Esophagus muscularis mucosa (tissue), 4 donors: ENCODE results near the gene ZNF280B. TPM values are rescaled to one million over a fixed set of nuclear protein-coding genes. Genes with fewer than 3 reads are reported as not detected.

ENCODE experiments used
- DNase-seq: peaks from one replicate; pipeline ENCODE4 v3.0.0-alpha.2; 2017; ENCODE audit errors: extremely low spot score
- H3K27ac ChIP-seq, 4 donors: fragments of 200-600 bp; sonication (generic); replicated peaks in 1 of 4; 1 replicate in 3 of 4; 2 replicates in 1 of 4; pipeline ENCODE4 v1.5.1; 2016 to 2019; ENCODE audit warnings: mild to moderate bottlenecking in 1 of 4
- H3K27me3 ChIP-seq, 4 donors: fragments of 200-600 bp; sonication (generic); one replicate each; pipeline versions ENCODE4 v1.5.1 to v1.6.0; 2016 to 2019
- H3K36me3 ChIP-seq, 4 donors: fragments of 200-600 bp; sonication (generic); one replicate each; pipeline ENCODE4 v1.5.1; 2016 to 2019
- H3K4me1 ChIP-seq, 4 donors: fragments of 200-600 bp; sonication (generic); one replicate each; pipeline ENCODE4 v1.5.1; 2016 to 2019
- H3K4me3 ChIP-seq, 4 donors: fragments of 200-600 bp; sonication (generic); 1 replicate in 2 of 4; 2 replicates in 2 of 4; pipeline ENCODE4 v1.5.1; 2016 to 2019; ENCODE audit warnings: mild to moderate bottlenecking in 4 of 4, moderate library complexity in 1 of 4
- H3K9me3 ChIP-seq, 4 donors: fragments of 200-600 bp; sonication (generic); 1 replicate in 3 of 4; 2 replicates in 1 of 4; pipeline ENCODE4 v1.5.1; 2016 to 2019
- EP300 ChIP-seq: sonication (generic); formaldehyde crosslinking; IDR thresholded peaks from one replicate; pipeline ENCODE4 v1.6.1; 2017; ENCODE audit warnings: antibody characterized with exemption
- POLR2A ChIP-seq: fragments of 450-650 bp; IDR thresholded peaks from one replicate; pipeline ENCODE4 v1.6.1; 2017; ENCODE audit warnings: antibody characterized with exemption, moderate library complexity, mild to moderate bottlenecking, low read depth
- POLR2AphosphoS5 ChIP-seq, 2 donors: sonication (generic); formaldehyde crosslinking; IDR thresholded peaks; one replicate each; pipeline ENCODE4 v1.6.1; 2017; ENCODE audit warnings: antibody characterized with exemption in 2 of 2
- WGBS: methylation state at CpG from one replicate; pipeline ENCODE4 v1.1.5; 2018; 5-methylcytosine and 5-hydroxymethylcytosine counted together
- intact Hi-C: fragments of 100-400 bp; cut with DNase I; formaldehyde crosslinking; loops from one replicate; pipeline ENCODE4 v1.15.1; 2023
- total RNA-seq, 4 donors: library from RNA; depleted of rRNA; stranded (reverse); fragments of >200 nt; gene quantifications; one replicate each; pipeline versions ENCODE4 v1.1.0 to v1.2.1, GENCODE V29; 2016
- TF ChIP-seq, protein P1 (sequence below), 3 experiments: fragments of 200-600 bp in 2 of 3; fragments of 450-650 bp in 1 of 3; sonication (generic) in 2 of 3; IDR thresholded peaks; one replicate each; pipeline ENCODE4 v1.5.1; 2017 to 2019; ENCODE audit warnings: antibody characterized with exemption in 3 of 3, mild to moderate bottlenecking in 2 of 3, moderate library complexity in 1 of 3

ZNF280B gene
- total RNA-seq, 4 donors from 2014 or later, result 0.33 to 0.71 (median 0.55) TPM

- intact Hi-C loops, result no loop called here
- H3K36me3 ChIP-seq, result peaks cover 0 to 3% (median 0%) of the 10 kb centered on the region in 4 donors
- no peaks in the 10 kb centered on the region for H3K9me3 ChIP-seq
- no peak overlapping the region for H3K4me3 ChIP-seq
- H3K27me3 ChIP-seq, result no peaks in the 10 kb centered on the region
- TF ChIP-seq POLR2AphosphoS5 (IDR thresholded peaks at IDR 0.05), result no peak
- no peak for TF ChIP-seq POLR2A
- no peak for TF ChIP-seq EP300
- DNase-seq, result no peak
- WGBS, result 95% methylated on average over 5 of the region's 5 CpGs
- H3K27ac ChIP-seq, result no peak overlapping the region
- H3K4me1 ChIP-seq, result no peaks in the 10 kb centered on the region
Measured at GRCh38 chr22:22488736-22489135, 19.8 kb downstream of the ZNF280B start.

- Histone ChIP-seq H3K27ac (no peak overlapping the region), H3K4me3 (no peak overlapping the region), H3K36me3 (no peaks in the 10 kb centered on the region), H3K9me3 (no peaks in the 10 kb centered on the region), H3K27me3 (no peaks in the 10 kb centered on the region), H3K4me1 (no peaks in the 10 kb centered on the region)
- TF ChIP-seq POLR2AphosphoS5 (IDR thresholded peaks at IDR 0.05) (no peak), EP300 (no peak), POLR2A (no peak)
- TF ChIP-seq, protein P1, sequence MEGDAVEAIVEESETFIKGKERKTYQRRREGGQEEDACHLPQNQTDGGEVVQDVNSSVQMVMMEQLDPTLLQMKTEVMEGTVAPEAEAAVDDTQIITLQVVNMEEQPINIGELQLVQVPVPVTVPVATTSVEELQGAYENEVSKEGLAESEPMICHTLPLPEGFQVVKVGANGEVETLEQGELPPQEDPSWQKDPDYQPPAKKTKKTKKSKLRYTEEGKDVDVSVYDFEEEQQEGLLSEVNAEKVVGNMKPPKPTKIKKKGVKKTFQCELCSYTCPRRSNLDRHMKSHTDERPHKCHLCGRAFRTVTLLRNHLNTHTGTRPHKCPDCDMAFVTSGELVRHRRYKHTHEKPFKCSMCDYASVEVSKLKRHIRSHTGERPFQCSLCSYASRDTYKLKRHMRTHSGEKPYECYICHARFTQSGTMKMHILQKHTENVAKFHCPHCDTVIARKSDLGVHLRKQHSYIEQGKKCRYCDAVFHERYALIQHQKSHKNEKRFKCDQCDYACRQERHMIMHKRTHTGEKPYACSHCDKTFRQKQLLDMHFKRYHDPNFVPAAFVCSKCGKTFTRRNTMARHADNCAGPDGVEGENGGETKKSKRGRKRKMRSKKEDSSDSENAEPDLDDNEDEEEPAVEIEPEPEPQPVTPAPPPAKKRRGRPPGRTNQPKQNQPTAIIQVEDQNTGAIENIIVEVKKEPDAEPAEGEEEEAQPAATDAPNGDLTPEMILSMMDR (IDR thresholded peaks at IDR 0.05), result no peak
- WGBS, result 85% methylated on average over 12 of the region's 12 CpGs
- no peak for DNase-seq
- intact Hi-C loops, result no loop called here
Measured at GRCh38 chr22:22487869-22488597, 20.5 kb downstream of the ZNF280B start.

DNA sequence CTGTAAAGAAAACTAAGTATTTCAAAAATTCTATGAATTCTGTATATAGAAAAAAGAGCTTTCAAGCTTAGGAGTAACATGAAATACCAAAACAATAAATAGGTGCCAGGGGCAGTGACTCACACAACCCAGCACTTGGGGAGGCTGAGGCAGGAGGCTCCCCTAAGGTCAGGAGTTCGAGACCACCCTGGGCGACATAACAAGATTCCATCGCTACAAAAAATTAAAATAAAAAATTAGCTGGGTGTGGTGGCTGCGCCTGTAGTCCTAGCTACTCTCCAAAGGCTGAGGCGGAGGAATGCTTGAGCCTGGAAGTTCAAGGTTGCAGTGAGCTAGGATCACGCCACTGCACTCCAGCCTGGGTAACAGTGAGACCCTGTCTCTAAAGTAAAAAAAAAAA is 21.5 kb downstream of the ZNF280B start:
- WGBS, result 98% methylated on average over 6 of the region's 6 CpGs
- no peaks in the 10 kb centered on the region for H3K9me3 ChIP-seq
- TF ChIP-seq POLR2AphosphoS5 (IDR thresholded peaks at IDR 0.05) (no peak), POLR2A (no peak), EP300 (no peak)
- TF ChIP-seq, protein P1 (IDR thresholded peaks at IDR 0.05), result no peak
- no peak overlapping the region for H3K27ac ChIP-seq
- intact Hi-C loops, result no loop called here
- no peaks in the 10 kb centered on the region for H3K27me3 ChIP-seq
- no peak for DNase-seq
- no peaks in the 10 kb centered on the region for H3K4me1 ChIP-seq
- H3K36me3 ChIP-seq, result no peaks in the 10 kb centered on the region
- no peak overlapping the region for H3K4me3 ChIP-seq

- TF ChIP-seq POLR2A (no peak), POLR2AphosphoS5 (IDR thresholded peaks at IDR 0.05) (no peak), EP300 (no peak)
- TF ChIP-seq, protein P1 (IDR thresholded peaks at IDR 0.05), result no peak
- no peak for DNase-seq
- Histone ChIP-seq H3K4me3 (no peak overlapping the region), H3K36me3 (no peaks in the 10 kb centered on the region), H3K4me1 (no peaks in the 10 kb centered on the region), H3K9me3 (no peaks in the 10 kb centered on the region), H3K27me3 (no peaks in the 10 kb centered on the region), H3K27ac (no peak overlapping the region)
- intact Hi-C loops, result no loop called here
- WGBS, result 94% methylated on average over 4 of the region's 4 CpGs
Measured at GRCh38 chr22:22486132-22486899, 22.2 kb downstream of the ZNF280B start.

DNA sequence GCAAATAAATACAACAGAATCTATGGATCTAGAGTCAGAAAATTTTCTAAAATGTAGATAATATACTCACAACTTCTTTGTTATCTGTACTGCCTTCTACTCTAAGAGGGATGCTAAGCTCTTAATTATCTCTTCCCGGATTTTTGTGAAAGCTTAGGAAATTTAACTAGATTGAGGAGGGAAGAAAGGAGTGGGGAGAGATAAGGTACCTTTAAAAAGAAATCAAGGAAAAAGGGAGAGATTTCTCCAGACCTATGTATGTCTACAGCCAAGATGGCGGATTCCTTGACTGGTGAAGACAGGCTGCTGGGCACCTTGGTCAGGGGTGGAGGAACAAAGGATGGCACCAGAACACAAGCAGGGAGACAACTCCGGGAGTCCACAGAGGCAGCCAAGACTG is 23.0 kb downstream of the ZNF280B start:
- TF ChIP-seq EP300, result no peak
- TF ChIP-seq, protein P1 (IDR thresholded peaks at IDR 0.05), result no peak
- no peak for DNase-seq
- H3K27ac ChIP-seq, result no peak overlapping the region
- no peaks in the 10 kb centered on the region for H3K9me3 ChIP-seq
- no peak overlapping the region for H3K4me3 ChIP-seq
- no peaks in the 10 kb centered on the region for H3K27me3 ChIP-seq
- H3K4me1 ChIP-seq, result no peaks in the 10 kb centered on the region
- no peaks in the 10 kb centered on the region for H3K36me3 ChIP-seq
- 95% methylated on average over 3 of the region's 3 CpGs for WGBS
- intact Hi-C loops, result no loop called here
